Stomach (tissue), 19 donors: ENCODE data around the gene HSD11B1. TPM values are rescaled to one million over a fixed set of nuclear protein-coding genes. Genes with fewer than 3 reads are reported as not detected.
A peak's percentile ranks its signal among the peaks of the same experiment; 100 is the strongest.

ENCODE experiments used
- DNase-seq, 2 donors: peaks; one replicate each; pipeline versions ENCODE4 v3.0.0 to v3.0.0-alpha.2; 2013 to 2019
- H3K27ac ChIP-seq, 5 donors: fragments of 200-600 bp in 4 of 5; sonication (generic) in 4 of 5; one replicate each; pipeline ENCODE4 v1.5.1; 2013 to 2019; ENCODE audit warnings: mild to moderate bottlenecking in 1 of 5, moderate library complexity in 1 of 5
- H3K27me3 ChIP-seq, 3 donors: fragments of 200-600 bp; sonication (generic); one replicate each; pipeline ENCODE4 v1.5.1; 2017 to 2019; ENCODE audit warnings: mixed run types in 1 of 3
- H3K36me3 ChIP-seq, 4 donors: fragments of 200-600 bp; sonication (generic); 1 replicate in 3 of 4; 2 replicates in 1 of 4; pipeline ENCODE4 v1.5.1; 2016 to 2019
- H3K4me1 ChIP-seq, 4 donors: fragments of 200-600 bp; sonication (generic); one replicate each; pipeline ENCODE4 v1.5.1; 2016 to 2019
- H3K4me3 ChIP-seq, 4 donors: fragments of 200-600 bp; sonication (generic) in 3 of 4; one replicate each; pipeline ENCODE4 v1.5.1; 2016 to 2019; ENCODE audit warnings: mild to moderate bottlenecking in 1 of 4
- H3K9me3 ChIP-seq, 4 donors: fragments of 200-600 bp; sonication (generic); one replicate each; pipeline ENCODE4 v1.5.1; 2016 to 2019
- CTCF ChIP-seq, 7 experiments: fragments of 450-650 bp in 4 of 7; fragments of 200-600 bp in 3 of 7; sonication (generic) in 3 of 7; IDR thresholded peaks; one replicate each; pipeline ENCODE4 v1.5.1; 2016 to 2019; ENCODE audit warnings: antibody characterized with exemption in 7 of 7, control low read depth in 2 of 7, mild to moderate bottlenecking in 1 of 7
- EP300 ChIP-seq: sonication (generic); formaldehyde crosslinking; IDR thresholded peaks from one replicate; pipeline ENCODE4 v1.6.1; 2017; ENCODE audit warnings: antibody characterized with exemption
- POLR2A ChIP-seq, 4 donors: fragments of 450-650 bp; IDR thresholded peaks; one replicate each; pipeline ENCODE4 v1.6.1; 2016; ENCODE audit warnings: antibody characterized with exemption in 4 of 4, control low read depth in 2 of 4, mild to moderate bottlenecking in 1 of 4, moderate library complexity in 1 of 4
- POLR2AphosphoS5 ChIP-seq, 3 donors: sonication (generic); formaldehyde crosslinking; IDR thresholded peaks; one replicate each; pipeline ENCODE4 v1.6.1; 2016; ENCODE audit warnings: antibody characterized with exemption in 3 of 3
- WGBS, 5 donors: extraction: QIAGEN DNeasy Blood & Tissue Kit in 3 of 5; methylation state at CpG; one replicate each; pipeline versions ENCODE4 v1.1.5 to v1.1.7; 2013 to 2018; 5-methylcytosine and 5-hydroxymethylcytosine counted together
- intact Hi-C: fragments of 100-400 bp; cut with DNase I; formaldehyde crosslinking; loops from one replicate; pipeline ENCODE4 v1.15.1; 2023; ENCODE audit warnings: low total_unique reads
- long read RNA-seq, 10 donors: transcript quantifications; one replicate each; lab custom pipeline, GENCODE V29; 2026
- polyA plus RNA-seq, 3 donors: library from polyadenylated mRNA; stranded (reverse); fragments of 200-250 nt; gene quantifications; one replicate each; pipeline ENCODE4 v1.2.3, GENCODE V29; 2013
- total RNA-seq, 5 donors: library from RNA; depleted of rRNA; stranded (reverse); fragments of >200 nt; gene quantifications; one replicate each; pipeline versions ENCODE4 v1.1.0 to v1.2.3, GENCODE V29; 2014 to 2016
- donor health status: healthy with polysubstance abuse.
- donor health status: Bipolar disorder and iron deficiency.
- donor health status: healthy.

Gene HSD11B1
- total RNA-seq, result 1 to 10 TPM in 3 of 5 donors, not detected in 2; 2.0 to 2.9 (median 2.3) TPM
- polyA plus RNA-seq, result 10 to 100 TPM in 1 of 3 donors, 1 to 10 TPM in 2; 1.5 to 14.0 (median 4.7) TPM
- long read RNA-seq, donor 1, result 0 reads
- long read RNA-seq, donor 2, result 0 reads
- long read RNA-seq, donor 3, result 0 reads
- long read RNA-seq, donor 4, result 0 reads
- long read RNA-seq, donor 5, result 0 reads
- long read RNA-seq, donor 6, result 0 reads
- long read RNA-seq, donor 7, partial matches to known transcripts, result 0 of 2 reads
- long read RNA-seq, donor 7, other reads (novel, unspliced or antisense), result 0 of 2 reads
- long read RNA-seq, donor 8, partial matches to known transcripts, result 0 of 1 reads
- long read RNA-seq, donor 8, other reads (novel, unspliced or antisense), result 0 of 1 reads
- long read RNA-seq, donor 9, result 0 reads
- long read RNA-seq, donor 10, result 0 reads

- intact Hi-C loops, result no loop called here
- peak; percentile 35 to 80 for DNase-seq
- TF ChIP-seq CTCF (IDR thresholded peaks at IDR 0.05), result no peak
- peak; percentile 41 to 61 (median 53) for TF ChIP-seq POLR2AphosphoS5 (IDR thresholded peaks at IDR 0.05)
- WGBS, 5 donors, result 68 to 77% (median 73%) methylated on average over 6 of the region's 6 CpGs
- no peaks in the 10 kb centered on the region for H3K9me3 ChIP-seq
- H3K27me3 ChIP-seq, result no peaks in the 10 kb centered on the region
- no peak within 1 kb of the TSS for H3K4me3 ChIP-seq
- no peaks in the 10 kb centered on the region for H3K4me1 ChIP-seq
- H3K36me3 ChIP-seq, result no peaks in the 10 kb centered on the region
- peak within 1 kb of the TSS in 4 of 5 donors; percentile 26 to 54 (median 46) for H3K27ac ChIP-seq
These were observed at the start of gene HSD11B1 for GRCh38 chr1:209704584-209704983. HSD11B1 (plus strand) TSS chr1:209704846; CDS start chr1:209704943, 97 bp downstream.

GRCh38 chr1:209655411-209656231 is 49.0 kb upstream of the HSD11B1 start:
- Histone ChIP-seq H3K4me1 (peaks cover 39 to 58% (median 41%) of the 10 kb centered on the region in 4 donors), H3K27me3 (no peaks in the 10 kb centered on the region), H3K9me3 (no peaks in the 10 kb centered on the region), H3K4me3 (no peak overlapping the region), H3K27ac (peak overlapping the region in 4 of 5 donors; percentile 10 to 92 (median 56)), H3K36me3 (no peaks in the 10 kb centered on the region)
- TF ChIP-seq POLR2A (IDR thresholded peaks at IDR 0.05) (no peak), POLR2AphosphoS5 (IDR thresholded peaks at IDR 0.05) (peak in 1 of 3 donors; percentile 29)
- WGBS, 5 donors, result 68 to 78% (median 73%) methylated on average over 9 of the region's 9 CpGs
- peak; percentile 61 to 69 for DNase-seq
- intact Hi-C loops, result no loop called here

- intact Hi-C loops, result no loop called here
- no peak overlapping the region for H3K4me3 ChIP-seq
These were observed 47.3 kb upstream of the HSD11B1 start for GRCh38 chr1:209657140-209657879.

GRCh38 chr1:209657918-209658317 is 46.7 kb upstream of the HSD11B1 start:
- peaks cover 27 to 45% (median 30%) of the 10 kb centered on the region in 4 donors for H3K4me1 ChIP-seq

More at GRCh38 chr1:209657140-209657879, 47.3 kb upstream of the HSD11B1 start:
- no peak for TF ChIP-seq EP300
- Histone ChIP-seq H3K9me3 (no peaks in the 10 kb centered on the region), H3K27ac (peak overlapping the region in 2 of 5 donors; percentile 83 to 92), H3K4me1 (peaks cover 27 to 45% (median 30%) of the 10 kb centered on the region in 4 donors), H3K27me3 (no peaks in the 10 kb centered on the region), H3K36me3 (no peaks in the 10 kb centered on the region)
- no peak for DNase-seq
- 73 to 89% (median 80%) methylated on average over 9 of the region's 9 CpGs for WGBS, 5 donors

More at GRCh38 chr1:209657918-209658317, 46.7 kb upstream of the HSD11B1 start:
- Histone ChIP-seq H3K36me3 (no peaks in the 10 kb centered on the region), H3K4me3 (no peak overlapping the region), H3K27me3 (no peaks in the 10 kb centered on the region), H3K27ac (peak overlapping the region in 1 of 5 donors; percentile 47), H3K9me3 (no peaks in the 10 kb centered on the region)
- DNase-seq, result no peak
- TF ChIP-seq POLR2A (IDR thresholded peaks at IDR 0.05) (no peak), CTCF (IDR thresholded peaks at IDR 0.05) (no peak), EP300 (no peak), POLR2AphosphoS5 (IDR thresholded peaks at IDR 0.05) (no peak)
- 57 to 94% (median 88%) methylated on average over 5 of the region's 5 CpGs for WGBS, 5 donors
- intact Hi-C loops, result no loop called here
